ENCODE data around the gene MAPK9.
"Not testable (repeated sequence)": the region's sequence is repeated elsewhere in the genome, so short reads cannot be mapped to it uniquely, and the experiment has no call there.

The MAPK9 gene

GRCh38 chr5:180241600-180241999, 50.3 kb downstream of the MAPK9 start:
- no peak for DNase-seq (ENCODE audit: extremely low read depth in 1 of 2, low read depth in 1 of 2)

GRCh38 chr5:180238631-180239030, 53.3 kb downstream of the MAPK9 start:
- no peak for DNase-seq (ENCODE audit: extremely low read depth in 1 of 2, low read depth in 1 of 2)

- DNase-seq (ENCODE audit: extremely low read depth in 1 of 2, low read depth in 1 of 2), result no peak
These were observed 56.0 kb downstream of the MAPK9 start for GRCh38 chr5:180235846-180236245.

- DNase-seq (ENCODE audit: extremely low read depth in 1 of 2, low read depth in 1 of 2), result no peak
These were observed 56.8 kb downstream of the MAPK9 start for GRCh38 chr5:180235077-180235476.

- DNase-seq (ENCODE audit: extremely low read depth in 1 of 2, low read depth in 1 of 2), result no peak
These were observed 57.6 kb downstream of the MAPK9 start for GRCh38 chr5:180234271-180234670.

- no peak for DNase-seq (ENCODE audit: extremely low read depth in 1 of 2, low read depth in 1 of 2)
These were observed 58.2 kb downstream of the MAPK9 start for GRCh38 chr5:180233729-180234128.

GRCh38 chr5:180230017-180230416, 61.9 kb downstream of the MAPK9 start:
- DNase-seq (ENCODE audit: extremely low read depth in 1 of 2, low read depth in 1 of 2), result no peak

GRCh38 chr5:180222056-180222455, 69.8 kb downstream of the MAPK9 start:
- DNase-seq (ENCODE audit: extremely low read depth in 1 of 2, low read depth in 1 of 2), result no peak

GRCh38 chr5:180217797-180218196, 74.1 kb downstream of the MAPK9 start:
- DNase-seq (ENCODE audit: extremely low read depth in 1 of 2, low read depth in 1 of 2), result no peak

GRCh38 chr5:180216646-180217171, 75.2 kb downstream of the MAPK9 start:
- no peak for DNase-seq (ENCODE audit: extremely low read depth in 1 of 2, low read depth in 1 of 2)

GRCh38 chr5:180215783-180216630, 75.9 kb downstream of the MAPK9 start:
- DNase-seq (ENCODE audit: extremely low read depth in 1 of 2, low read depth in 1 of 2), result no peak

- no peak for DNase-seq (ENCODE audit: extremely low read depth in 1 of 2, low read depth in 1 of 2)
These were observed 76.8 kb downstream of the MAPK9 start for GRCh38 chr5:180214870-180215770.

GRCh38 chr5:180213657-180214207, 78.2 kb downstream of the MAPK9 start:
- DNase-seq (ENCODE audit: extremely low read depth in 1 of 2, low read depth in 1 of 2), result no peak

- DNase-seq (ENCODE audit: extremely low read depth in 1 of 2, low read depth in 1 of 2), result no peak
These were observed 78.7 kb downstream of the MAPK9 start for GRCh38 chr5:180213256-180213600.

- DNase-seq (ENCODE audit: extremely low read depth in 1 of 2, low read depth in 1 of 2), result no peak
These were observed 79.3 kb downstream of the MAPK9 start for GRCh38 chr5:180212363-180213255.

- DNase-seq (ENCODE audit: extremely low read depth in 1 of 2, low read depth in 1 of 2), result no peak
These were observed 80.2 kb downstream of the MAPK9 start for GRCh38 chr5:180211761-180212035.

GRCh38 chr5:180210961-180211760, 80.7 kb downstream of the MAPK9 start:
- no peak for DNase-seq (ENCODE audit: extremely low read depth in 1 of 2, low read depth in 1 of 2)

GRCh38 chr5:180210077-180210476, 81.8 kb downstream of the MAPK9 start:
- not testable (repeated sequence) for DNase-seq (ENCODE audit: extremely low read depth in 1 of 2, low read depth in 1 of 2)

GRCh38 chr5:180209137-180209581, 82.7 kb downstream of the MAPK9 start, which contains the start of gene RASGEF1C:
Gene RASGEF1C (minus strand): TSS chr5:180209211. CDS start chr5:180138052, 71,159 bp downstream.
- peak in 1 of 2 donors; percentile 50 for DNase-seq (ENCODE audit: extremely low read depth in 1 of 2, low read depth in 1 of 2)
